ENCODE measurements around the gene SOX6.
"Not testable (repeated sequence)": the region's sequence is repeated elsewhere in the genome, so short reads cannot be mapped to it uniquely, and the experiment has no call there.

The SOX6 gene

DNA sequence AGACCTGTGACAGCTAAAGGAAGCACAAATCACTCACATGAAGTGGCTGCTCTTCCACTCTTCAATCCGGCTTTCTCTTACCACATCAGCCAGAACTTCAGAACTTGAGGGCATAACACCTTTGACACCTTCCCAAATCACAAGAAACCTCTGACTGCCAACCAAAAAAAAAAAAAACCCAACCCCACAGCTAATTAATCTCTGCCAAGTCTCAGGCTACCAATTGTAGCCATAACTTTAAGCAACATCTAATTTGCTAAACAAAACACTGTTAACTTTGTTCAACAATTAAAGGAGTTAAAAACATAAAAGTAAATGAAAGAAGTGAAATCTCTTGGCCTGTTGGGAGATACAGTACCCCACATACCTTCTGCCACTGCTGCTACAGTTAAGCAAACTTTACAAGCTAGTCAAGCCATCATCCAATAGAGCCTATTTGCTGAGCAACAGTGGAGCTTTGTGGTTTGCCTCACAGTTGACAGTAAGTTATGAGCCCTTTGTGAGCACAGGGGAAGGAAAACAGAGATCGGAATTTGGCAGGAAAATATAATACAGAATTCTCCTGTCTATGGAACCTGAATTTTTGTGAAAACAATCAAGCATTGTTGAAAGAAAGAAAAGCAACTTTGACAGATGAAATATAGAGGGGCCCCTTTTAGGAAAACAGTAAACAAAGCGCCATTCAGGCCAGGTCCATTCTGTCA, at the start of gene SOX6:
TSS of gene SOX6 (minus strand) at position 490 of the 704 bp plus-strand sequence. CDS start 15,298 bp downstream, outside the sequence.
- peak; percentile 23 for DNase-seq

DNA sequence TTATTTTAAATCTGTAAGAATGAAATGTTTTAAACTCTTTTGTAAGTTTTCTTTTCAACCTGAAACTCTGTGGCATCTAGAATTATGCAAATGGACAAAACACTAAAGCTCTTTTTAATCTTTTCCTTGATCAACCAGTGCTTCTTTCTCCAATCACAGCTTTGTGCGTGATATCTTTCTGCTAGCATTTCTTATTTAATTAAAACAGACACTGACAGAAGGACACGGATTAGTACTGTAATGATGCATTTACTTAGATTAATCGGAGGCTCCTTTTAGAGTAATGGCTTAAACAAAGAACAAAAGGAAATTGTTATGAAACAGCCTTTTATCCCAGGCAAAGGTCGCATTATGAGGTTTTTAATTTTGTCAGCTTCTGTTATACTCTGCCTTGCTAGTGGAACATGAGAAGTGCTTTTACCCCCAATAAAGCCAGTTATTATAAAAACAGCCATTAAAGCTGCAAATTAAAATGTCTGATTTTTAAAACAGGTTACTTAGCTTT, 48.5 kb upstream of the SOX6 start:
- DNase-seq = peak; percentile 81

DNA sequence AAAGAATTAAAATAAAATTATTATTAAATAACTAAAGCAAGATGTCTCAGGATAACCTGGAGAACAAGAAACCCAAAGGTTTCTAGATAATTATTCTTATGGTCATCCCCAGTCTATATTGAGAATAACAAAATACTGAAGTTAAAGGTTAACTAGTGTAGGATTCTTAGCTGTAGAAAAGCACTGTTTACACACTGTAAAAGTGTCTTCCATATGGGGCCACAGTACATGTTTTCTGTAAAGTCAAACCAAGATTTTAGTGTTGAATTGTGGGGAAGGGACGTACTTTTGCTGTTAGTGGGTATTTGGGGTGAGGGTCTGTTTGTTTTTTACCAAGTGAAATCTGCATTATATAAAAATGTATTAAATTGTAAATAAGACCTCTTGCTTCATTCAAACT, 47.5 kb upstream of the SOX6 start:
- no peak for DNase-seq

GRCh38 chr11:16403448-16403803, 47.1 kb upstream of the SOX6 start:
- no peak for DNase-seq

DNA sequence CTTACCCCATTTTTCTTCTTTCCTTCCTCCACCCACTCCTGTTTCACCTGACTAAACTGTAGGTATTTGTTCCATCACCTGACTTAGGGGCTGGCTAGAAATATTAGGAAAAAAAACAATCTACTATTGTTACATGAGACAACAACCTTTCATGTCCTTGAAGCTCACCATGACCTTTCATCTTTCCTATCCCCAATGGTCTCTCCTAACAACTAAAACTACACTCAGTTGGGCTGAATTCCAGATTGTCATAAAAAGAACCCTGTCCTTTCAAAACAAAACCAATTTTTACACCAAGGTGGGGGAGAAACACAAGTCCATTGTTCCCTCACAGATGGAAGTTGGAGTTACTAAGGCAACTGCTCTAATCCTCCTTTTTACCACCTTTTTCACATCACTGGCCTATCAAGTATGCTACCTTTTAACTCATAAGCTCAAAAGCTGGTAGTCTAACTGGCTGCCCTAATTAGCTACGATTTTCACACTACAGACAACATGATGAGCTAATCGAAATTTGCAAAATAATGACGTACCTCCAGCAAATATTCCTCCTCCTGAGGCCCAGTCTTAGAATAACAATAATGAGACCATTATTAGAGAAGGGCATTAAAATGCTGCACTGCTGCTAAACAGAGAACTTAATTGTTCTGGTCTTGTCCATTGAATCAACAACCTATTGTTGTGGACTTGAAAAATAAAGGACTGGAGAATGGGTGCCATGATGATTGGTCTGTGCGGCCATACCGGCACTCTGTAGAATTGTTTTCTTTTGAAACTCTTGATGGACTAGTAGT, 46.5 kb upstream of the SOX6 start:
- DNase-seq = peak; percentile 53

GRCh38 chr11:16397390-16397789, 41.0 kb upstream of the SOX6 start:
- no peak for DNase-seq

GRCh38 chr11:16395601-16396000, 39.3 kb upstream of the SOX6 start:
- DNase-seq = no peak

GRCh38 chr11:16394947-16395346, 38.6 kb upstream of the SOX6 start:
- no peak for DNase-seq

DNA sequence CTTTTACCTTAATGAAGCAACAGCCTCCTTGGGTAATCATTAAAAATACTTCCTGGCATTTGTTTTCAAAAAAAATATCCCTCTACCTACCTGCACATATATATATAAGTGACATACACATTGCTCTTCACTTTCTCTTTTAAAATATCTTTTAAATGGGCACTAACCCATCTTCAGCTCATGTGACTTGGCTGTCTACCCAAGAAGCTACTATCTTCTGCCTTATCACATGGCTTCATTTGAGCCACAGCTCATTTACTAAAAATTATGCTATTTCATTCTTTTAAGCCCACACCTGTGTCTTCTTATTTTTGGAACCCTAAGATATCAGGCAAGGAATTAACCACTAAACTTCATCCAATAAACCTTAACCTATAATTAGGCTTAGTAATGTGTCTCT, 37.0 kb upstream of the SOX6 start:
- no peak for DNase-seq

- DNase-seq = no peak
Observed at GRCh38 chr11:16392616-16393015, 36.3 kb upstream of the SOX6 start.

DNA sequence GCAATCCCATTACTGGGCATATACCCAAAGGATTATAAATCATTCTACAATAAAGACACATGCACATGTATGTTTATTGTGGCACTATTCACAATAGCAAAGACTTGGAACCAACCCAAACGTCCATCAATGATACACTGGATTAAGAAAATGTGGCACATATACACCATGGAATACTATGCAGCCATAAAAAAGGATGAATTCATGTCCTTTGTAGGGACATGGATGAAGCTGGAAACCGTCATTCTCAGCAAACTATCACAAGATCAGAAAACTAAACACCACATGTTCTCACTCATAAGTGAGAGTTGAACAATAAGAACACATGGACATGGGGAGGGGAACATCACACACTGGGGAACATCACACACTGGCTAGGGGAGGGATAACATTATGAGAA, 34.5 kb upstream of the SOX6 start:
- DNase-seq = not testable (repeated sequence)

- no peak for DNase-seq
Observed at GRCh38 chr11:16385099-16385498, 28.8 kb upstream of the SOX6 start.

- no peak for DNase-seq
Observed at GRCh38 chr11:16382638-16383380, 26.5 kb upstream of the SOX6 start.

DNA sequence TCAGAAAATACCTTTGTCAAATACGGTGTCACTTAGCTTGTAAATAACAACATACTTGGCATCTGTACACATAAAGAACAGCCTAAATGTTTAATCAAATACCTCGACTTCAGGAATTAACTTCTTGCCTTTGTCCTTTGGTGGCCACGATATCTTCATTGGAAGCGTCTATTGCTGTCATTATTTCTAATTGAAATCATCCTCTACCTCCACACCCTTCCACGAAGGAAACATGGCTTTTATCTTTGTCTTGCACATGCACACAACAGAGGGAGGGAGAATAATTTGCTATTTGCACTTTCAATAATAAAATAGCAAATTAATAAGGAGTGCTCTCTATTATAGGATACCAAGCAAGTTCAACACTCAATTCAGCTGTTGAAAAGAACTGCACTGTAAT, 25.8 kb upstream of the SOX6 start:
- no peak for DNase-seq

DNA sequence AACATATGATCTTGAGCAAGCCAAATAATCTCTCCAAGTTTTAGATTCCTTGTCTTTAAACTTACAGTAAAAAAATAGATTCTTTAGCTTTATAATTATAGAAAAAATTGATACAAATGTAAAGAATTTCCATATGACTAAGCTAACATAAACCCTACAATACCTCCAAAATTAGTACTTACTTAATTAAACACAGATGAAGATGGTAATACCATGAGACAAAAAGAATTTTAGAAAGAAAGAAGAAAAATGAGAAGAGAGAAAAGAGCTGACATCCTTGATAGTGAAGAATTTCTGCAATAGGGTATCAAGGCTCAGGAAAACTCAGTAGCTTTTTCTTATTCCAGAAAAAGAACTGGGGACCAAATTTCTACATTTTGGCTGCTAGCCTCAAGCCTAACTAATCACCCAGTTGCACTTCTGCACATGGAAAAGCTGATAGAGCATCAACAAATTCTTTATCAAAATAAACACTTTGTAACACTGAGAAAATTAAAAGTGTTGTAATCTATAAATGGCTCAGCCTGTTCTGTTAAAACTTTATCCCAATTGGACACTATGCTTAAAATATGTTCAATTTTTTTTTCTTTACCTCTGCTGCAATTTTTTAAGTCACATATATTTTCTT, 24.7 kb upstream of the SOX6 start:
- no peak for DNase-seq

- no peak for DNase-seq
Observed at GRCh38 chr11:16378906-16379305, 22.6 kb upstream of the SOX6 start.

- DNase-seq = no peak
Observed at GRCh38 chr11:16377746-16378145, 21.4 kb upstream of the SOX6 start.

DNA sequence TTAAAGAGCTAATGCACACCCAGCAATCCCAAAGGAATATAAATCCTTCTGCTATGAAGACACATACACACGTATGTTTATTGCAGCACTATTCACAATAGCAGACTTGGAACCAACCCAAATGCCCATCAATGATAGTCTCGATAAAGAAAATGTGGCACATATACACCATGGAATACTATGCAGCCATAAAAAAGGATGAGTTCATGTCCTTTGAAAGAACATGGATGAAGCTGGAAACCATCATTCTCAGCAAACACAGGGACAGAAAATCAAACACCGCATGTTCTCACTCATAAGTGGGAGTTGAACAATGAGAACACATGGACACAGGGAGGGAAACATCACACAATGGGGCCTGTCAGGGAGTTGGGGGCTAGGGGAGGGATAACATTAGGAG, 19.3 kb upstream of the SOX6 start:
- DNase-seq = not testable (repeated sequence)

DNA sequence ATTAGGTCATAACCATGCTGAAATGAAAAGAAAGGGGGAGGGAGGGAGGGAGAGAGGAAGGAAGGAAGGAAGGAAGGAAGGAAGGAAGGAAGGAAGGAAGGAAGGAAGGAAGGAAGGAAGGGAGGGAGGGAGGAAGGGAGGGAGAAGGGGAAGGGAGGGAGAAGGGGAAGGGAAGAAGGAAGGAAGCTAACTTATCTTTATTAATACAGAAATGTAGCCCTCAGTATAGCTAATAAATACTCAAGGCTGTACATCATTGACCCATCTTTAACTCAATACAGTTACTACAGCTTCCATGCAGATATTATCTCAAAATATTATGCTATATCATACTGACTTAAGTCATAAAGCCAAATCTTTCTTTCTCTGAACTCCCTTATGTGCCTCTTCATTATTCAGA, 17.4 kb upstream of the SOX6 start:
- no peak for DNase-seq

GRCh38 chr11:16372355-16372754, 16.0 kb upstream of the SOX6 start:
- no peak for DNase-seq

GRCh38 chr11:16367252-16367651, 10.9 kb upstream of the SOX6 start:
- DNase-seq = no peak

GRCh38 chr11:16365581-16366228, 9.4 kb upstream of the SOX6 start:
- DNase-seq = peak; percentile 89

DNA sequence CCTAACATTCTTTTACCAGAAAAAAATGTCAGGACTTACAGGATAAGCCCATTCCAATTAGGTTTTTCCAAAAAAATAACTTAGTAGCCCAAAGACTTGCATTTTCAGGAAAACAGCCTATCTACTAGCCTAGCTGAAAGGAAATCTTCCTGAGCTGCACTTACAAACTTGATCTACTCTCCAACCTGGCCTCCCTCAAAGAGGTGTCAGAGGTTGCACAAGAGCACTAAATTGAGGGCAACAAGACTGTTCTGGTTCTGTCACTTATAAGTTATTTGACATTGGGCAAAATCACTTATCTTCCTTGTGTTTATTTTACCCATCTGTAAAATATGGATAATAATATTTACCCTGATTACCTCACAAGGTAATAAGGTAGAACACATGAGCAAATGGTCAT, 7.9 kb upstream of the SOX6 start:
- no peak for DNase-seq

Data from NCI-H1105 treated with DMSO at 0.1 percent for 48 hours (cell line).